ENCODE results near the gene ARPIN.

Gene ARPIN

GRCh38 chr15:89926158-89926557 lies 13.4 kb upstream of the ARPIN start:
- no peak for DNase-seq (ENCODE audit: low read depth)
- no peak for TF ChIP-seq CTCF (IDR thresholded peaks at IDR 0.05; ENCODE audit: low read depth, low read length, missing control alignments)
- H3K4me3 ChIP-seq (ENCODE audit: low read depth, low read length): no peak overlapping the region

GRCh38 chr15:89917442-89918101 lies 4.8 kb upstream of the ARPIN start:
- no peak overlapping the region for H3K4me3 ChIP-seq (ENCODE audit: low read depth, low read length)
- DNase-seq (ENCODE audit: low read depth): no peak
- no peak for TF ChIP-seq CTCF (IDR thresholded peaks at IDR 0.05; ENCODE audit: low read depth, low read length, missing control alignments)

- TF ChIP-seq CTCF (IDR thresholded peaks at IDR 0.05; ENCODE audit: low read depth, low read length, missing control alignments): no peak
- DNase-seq (ENCODE audit: low read depth): no peak
Measured at GRCh38 chr15:89916660-89917059, 3.9 kb upstream of the ARPIN start.

GRCh38 chr15:89912145-89912673 lies 543 bp downstream of the ARPIN start:
- no peak for DNase-seq (ENCODE audit: low read depth)
- no peak overlapping the region for H3K4me3 ChIP-seq (ENCODE audit: low read depth, low read length)
- TF ChIP-seq CTCF (IDR thresholded peaks at IDR 0.05; ENCODE audit: low read depth, low read length, missing control alignments): no peak

More at GRCh38 chr15:89916660-89917059, 3.9 kb upstream of the ARPIN start:
- H3K4me3 ChIP-seq (ENCODE audit: low read depth, low read length): no peak overlapping the region

GRCh38 chr15:89910891-89911626 lies 1.7 kb downstream of the ARPIN start:
- no peak for DNase-seq (ENCODE audit: low read depth)
- TF ChIP-seq CTCF (IDR thresholded peaks at IDR 0.05; ENCODE audit: low read depth, low read length, missing control alignments): no peak
- no peak overlapping the region for H3K4me3 ChIP-seq (ENCODE audit: low read depth, low read length)

- DNase-seq (ENCODE audit: low read depth): no peak
- TF ChIP-seq CTCF (IDR thresholded peaks at IDR 0.05; ENCODE audit: low read depth, low read length, missing control alignments): no peak
- no peak overlapping the region for H3K4me3 ChIP-seq (ENCODE audit: low read depth, low read length)
Measured at GRCh38 chr15:89909611-89910010, 3.1 kb downstream of the ARPIN start.
